ENCODE data around the gene PDE11A.

GRCh38 chr2:178110681-178111080, 38.1 kb upstream of the PDE11A start:
- TF ChIP-seq TAF1 (IDR thresholded peaks at IDR 0.05; ENCODE audit: low read depth, low read length) (no peak), POLR2AphosphoS5 (IDR thresholded peaks at IDR 0.05; ENCODE audit: low read depth, low read length) (no peak)
